SH-SY5Y (cell line): ENCODE data around the gene OR7A10.

Experiments
- GATA2 ChIP-seq: IDR thresholded peaks from 2 replicates; pipeline ENCODE4 v1.6.1; 2011; ENCODE audit warnings: mild to moderate bottlenecking, low read depth, low read length
- GATA3 ChIP-seq: IDR thresholded peaks from 2 replicates; pipeline ENCODE4 v1.6.1; 2011; ENCODE audit warnings: low read depth, mild to moderate bottlenecking, low read length, moderate library complexity

- no peak for TF ChIP-seq GATA2
- TF ChIP-seq GATA3, result no peak
Measured at GRCh38 chr19:14889994-14890642, 41.4 kb upstream of the OR7A10 start.
